Measurements from ENCODE around the gene SMPD3. TPM values are rescaled to one million over a fixed set of nuclear protein-coding genes. Genes with fewer than 3 reads are reported as not detected.

SMPD3 gene
- total RNA-seq, 4 donors from 2014 or later = 0.22 to 0.38 TPM; not detected in 2

DNA sequence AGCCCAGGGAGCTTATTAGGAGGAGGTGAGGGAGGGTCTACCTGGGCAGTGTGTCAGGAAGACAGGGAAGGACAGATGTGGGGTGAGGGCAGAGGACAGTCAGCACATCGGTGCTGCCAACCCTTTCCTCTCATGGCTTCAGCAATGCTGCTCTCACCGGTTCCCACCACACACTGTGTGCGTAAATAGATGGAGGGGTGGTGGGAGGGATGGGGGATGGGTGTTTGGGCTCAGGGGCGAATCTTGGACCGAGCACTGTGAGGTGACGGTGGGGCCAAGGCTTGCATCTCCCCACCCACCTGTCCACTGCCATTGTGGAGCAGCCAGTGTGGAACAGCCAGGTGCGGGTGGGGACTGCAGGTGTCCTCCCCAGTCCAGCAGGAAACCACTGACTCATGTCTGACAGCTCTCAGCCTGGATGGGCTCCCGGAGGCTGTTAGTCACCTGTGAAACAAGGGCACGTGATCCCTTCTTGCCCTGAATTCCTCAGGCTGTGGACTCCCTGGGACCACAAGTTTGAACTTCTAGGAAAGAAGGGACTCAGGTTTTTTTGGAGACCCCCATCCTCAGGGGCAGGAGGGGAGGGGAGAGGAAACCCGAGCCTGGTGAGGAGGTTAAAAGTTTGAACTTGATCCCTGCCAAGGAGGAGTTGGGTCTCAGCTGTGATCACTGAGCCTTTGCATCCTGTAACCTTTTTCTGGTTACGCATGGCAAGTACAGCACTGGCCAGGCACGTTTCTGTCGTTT lies 42.7 kb upstream of the SMPD3 start:
- TF ChIP-seq, protein P1, sequence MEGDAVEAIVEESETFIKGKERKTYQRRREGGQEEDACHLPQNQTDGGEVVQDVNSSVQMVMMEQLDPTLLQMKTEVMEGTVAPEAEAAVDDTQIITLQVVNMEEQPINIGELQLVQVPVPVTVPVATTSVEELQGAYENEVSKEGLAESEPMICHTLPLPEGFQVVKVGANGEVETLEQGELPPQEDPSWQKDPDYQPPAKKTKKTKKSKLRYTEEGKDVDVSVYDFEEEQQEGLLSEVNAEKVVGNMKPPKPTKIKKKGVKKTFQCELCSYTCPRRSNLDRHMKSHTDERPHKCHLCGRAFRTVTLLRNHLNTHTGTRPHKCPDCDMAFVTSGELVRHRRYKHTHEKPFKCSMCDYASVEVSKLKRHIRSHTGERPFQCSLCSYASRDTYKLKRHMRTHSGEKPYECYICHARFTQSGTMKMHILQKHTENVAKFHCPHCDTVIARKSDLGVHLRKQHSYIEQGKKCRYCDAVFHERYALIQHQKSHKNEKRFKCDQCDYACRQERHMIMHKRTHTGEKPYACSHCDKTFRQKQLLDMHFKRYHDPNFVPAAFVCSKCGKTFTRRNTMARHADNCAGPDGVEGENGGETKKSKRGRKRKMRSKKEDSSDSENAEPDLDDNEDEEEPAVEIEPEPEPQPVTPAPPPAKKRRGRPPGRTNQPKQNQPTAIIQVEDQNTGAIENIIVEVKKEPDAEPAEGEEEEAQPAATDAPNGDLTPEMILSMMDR (IDR thresholded peaks at IDR 0.05; ENCODE audit: low read depth) = no peak

DNA sequence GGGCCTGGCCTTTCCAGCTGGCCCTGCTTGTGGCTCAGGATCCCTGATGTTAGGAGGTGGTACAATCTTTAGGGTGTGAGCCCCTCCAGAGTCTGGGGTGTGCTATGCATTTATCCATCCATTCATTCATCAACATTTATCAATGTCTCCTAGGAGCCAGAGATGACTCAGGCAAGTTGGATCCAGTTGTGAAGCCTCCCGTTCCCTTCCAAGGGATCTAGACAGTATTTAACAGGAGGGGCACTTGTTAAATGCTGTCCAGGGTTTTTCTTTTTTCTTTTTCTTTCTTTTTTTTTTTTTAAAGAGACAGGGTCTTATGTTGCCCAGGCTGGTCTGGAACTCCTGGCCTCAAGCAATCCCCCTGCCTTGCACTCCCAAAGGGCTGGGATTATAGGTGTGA lies 42.0 kb upstream of the SMPD3 start:
- TF ChIP-seq, protein P1 (IDR thresholded peaks at IDR 0.05; ENCODE audit: low read depth) = no peak

DNA sequence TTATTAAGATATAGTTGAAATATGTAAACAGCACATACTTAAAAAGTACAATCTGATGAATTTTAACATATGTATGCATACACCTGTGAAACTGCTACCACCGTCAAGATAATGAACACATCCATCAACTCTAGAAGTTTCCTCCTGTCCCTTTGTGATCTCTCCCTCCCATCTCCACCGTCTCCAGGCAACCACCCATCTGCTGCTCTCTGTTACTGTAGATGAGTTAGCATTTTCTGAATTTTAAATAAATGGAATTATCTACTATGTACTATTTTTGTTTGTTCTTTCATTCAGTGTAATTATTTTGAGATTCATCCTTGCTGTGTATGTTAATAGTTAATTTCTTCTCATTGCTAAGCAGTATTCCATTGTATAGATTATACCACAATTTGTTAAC lies 40.2 kb upstream of the SMPD3 start:
- TF ChIP-seq, protein P1 (IDR thresholded peaks at IDR 0.05; ENCODE audit: low read depth) = no peak

DNA sequence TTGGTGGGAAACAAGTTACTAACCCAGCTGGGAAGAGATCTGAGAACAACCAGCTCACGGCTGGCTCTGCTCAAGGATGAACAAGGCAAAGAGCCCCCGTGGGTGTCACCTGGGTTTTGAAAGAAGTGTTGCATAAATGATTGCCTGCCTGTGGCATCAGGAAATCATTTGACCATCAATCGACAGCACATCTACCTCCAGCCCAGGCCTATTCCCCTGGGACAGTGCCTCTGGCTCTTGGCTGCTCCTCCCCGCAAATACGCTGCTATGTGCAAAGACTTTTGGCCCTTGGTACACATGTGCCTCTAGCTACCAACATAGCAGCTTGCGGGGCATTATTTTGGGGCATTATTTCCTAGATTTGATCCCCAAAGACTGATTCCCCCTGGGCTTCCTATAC lies 39.4 kb upstream of the SMPD3 start:
- TF ChIP-seq, protein P1 (IDR thresholded peaks at IDR 0.05; ENCODE audit: low read depth) = no peak

DNA sequence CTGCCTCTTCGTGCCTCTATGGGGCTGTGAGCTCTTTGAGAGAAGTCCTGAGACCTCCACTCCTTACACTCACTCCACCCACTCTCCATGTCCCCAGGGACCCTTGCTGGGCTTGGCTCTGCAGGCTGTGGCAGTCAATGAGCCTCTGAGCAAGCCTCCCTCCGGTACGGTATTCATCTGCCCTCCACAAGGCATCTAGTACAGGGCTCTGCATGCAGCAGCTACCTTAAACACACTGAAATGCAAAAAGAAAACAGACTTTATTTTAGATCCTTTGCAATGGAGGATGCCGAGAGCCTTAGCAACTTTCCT lies 38.9 kb upstream of the SMPD3 start:
- TF ChIP-seq, protein P1 (IDR thresholded peaks at IDR 0.05; ENCODE audit: low read depth) = no peak

DNA sequence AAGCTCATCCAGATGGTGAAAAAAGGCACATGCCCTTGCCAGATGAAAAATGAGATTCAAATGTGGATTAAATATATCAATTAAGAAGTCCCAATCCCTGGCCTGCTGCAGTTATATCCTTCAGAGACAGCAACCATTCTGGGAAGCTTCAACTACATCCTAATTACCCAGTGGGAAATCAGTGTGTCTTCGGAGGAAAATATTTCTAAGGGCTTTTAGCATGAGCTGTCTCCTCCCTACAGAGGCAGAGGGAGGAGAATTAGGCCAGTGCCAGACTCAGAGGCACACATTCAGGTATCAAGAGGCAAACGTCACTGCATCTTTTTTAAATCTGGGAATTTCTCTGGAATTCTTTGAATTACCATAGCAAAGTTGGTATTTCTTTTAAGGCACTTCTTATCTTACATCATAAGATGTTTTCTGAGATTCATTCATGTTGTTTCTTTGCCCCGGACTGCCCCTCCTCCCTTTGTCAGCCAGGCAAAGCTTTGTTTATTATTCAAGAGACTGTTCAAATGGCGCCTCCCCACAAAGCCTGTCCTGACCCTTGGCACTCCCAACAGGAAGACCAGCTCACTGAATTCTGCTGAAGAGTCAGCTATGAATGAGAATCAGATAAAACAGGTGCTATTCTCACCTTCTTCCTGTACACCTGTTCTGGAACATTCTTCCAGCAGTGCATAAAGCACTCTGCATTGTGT lies 38.3 kb upstream of the SMPD3 start:
- TF ChIP-seq, protein P1 (IDR thresholded peaks at IDR 0.05; ENCODE audit: low read depth) = no peak

DNA sequence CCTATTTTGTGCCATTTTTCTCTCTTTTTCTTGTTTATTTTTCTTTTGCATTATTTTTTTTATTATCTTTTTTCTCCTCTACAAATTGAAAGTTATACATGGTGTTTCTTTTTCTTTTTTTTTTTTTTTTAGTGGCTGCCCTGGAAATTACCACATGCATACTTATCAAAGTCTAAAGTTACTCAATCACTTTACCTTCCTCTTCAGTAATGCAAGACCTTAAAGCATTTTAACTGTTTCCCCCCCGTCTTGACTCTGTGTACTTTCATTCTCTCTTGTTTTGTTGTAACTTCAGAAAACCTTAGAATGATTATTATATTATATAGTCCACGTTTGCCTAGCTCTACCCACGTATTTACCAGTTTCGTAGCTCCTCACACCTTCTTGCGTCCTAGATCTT lies 33.3 kb upstream of the SMPD3 start:
- TF ChIP-seq, protein P1 (IDR thresholded peaks at IDR 0.05; ENCODE audit: low read depth) = no peak
